ENCODE results near the gene LRRFIP1.

The LRRFIP1 gene

GRCh38 chr2:237701859-237702390, 74.5 kb downstream of the LRRFIP1 start:
- DNase-seq (ENCODE audit: low read depth in 2 of 2), result no peak

DNA sequence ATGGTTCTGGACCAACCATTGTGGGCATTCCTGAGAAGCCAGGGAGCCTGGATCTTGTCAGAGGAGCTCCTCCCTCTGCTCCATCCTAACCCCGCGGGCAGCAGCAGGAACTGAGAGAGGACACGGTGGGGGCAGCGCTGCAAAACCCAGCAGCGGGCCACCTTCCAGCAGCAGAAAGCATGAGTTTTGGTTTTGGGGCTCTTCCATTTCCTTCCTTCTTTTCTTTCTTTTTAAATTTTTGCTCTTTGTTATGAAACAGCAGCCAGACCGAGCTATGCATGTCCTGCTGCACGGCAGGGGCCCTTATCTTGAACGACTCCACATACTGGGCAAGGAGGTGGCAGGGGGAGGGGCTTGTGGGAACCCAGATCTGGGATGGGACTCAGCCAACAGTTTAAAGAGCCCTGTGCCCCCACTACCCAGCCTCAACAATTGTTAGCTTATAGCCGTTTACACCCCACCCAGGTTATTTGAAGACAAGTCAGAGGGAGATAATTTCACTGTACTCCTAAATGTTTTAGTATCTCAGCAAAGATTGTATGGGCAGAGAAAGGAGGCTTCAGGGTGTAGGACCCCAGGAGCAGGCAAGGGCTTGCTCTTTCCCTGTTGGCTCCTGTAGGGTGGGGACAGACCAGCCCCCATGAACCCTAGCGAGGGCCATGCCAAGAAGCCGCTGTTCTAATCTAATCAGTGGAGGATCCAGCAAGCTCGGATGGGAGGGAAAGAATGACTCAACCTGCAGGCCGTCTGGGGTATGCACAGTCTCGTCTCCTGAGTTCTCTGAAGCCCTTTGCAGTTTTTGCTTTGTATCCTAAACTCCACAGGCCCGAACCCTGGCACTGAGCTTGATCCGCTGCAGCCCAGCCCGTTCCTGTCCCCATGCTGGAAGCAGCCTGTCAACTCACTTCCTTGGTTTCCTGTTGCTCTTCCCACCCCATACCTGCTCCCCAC, 75.3 kb downstream of the LRRFIP1 start:
- no peak for DNase-seq (ENCODE audit: low read depth in 2 of 2)

DNA sequence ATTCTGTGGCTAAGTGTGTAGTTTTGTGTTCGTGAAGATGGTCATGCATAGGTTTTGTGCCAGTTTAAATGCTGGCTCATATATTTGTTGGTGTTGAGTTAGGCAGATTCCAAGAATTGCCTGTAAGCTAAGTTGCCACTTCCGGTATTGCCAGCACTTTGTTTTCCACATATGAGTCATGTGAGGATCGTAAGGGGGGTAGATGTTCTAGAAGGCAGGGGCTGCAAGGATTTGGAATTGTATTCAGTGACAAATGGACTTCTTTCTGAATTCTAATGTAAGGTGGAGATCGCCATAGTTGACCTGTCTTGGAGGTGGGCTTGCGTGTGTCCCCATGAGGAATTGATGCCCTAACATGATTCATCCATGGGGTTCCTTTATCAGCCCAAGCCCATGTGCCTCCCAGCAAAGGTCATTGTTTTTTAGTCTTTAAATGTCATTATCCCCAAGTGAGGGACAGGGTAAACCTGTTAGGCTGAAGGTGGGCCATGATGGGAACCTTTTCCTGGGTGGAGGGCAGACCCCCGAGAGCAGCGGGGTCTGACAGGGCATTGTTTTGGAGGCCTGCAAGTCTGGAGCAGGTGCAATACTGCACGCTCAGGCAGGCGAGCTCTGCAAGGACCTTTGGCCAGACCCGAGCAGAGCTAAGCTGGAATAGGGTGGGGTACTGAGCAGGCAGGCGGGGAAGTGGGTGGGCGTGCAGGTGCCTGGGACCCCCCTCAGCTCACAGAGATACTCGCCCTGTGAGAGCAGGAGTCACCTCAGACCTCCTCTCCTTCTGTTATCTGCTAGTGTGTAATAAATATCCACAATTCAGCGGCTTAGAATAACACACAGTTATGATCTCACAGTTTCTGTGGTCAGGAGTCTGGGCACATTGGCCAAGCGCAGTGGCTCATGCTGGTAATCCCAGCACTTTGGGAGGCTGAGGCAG, 77.4 kb downstream of the LRRFIP1 start:
- DNase-seq (ENCODE audit: low read depth in 2 of 2), result no peak

DNA sequence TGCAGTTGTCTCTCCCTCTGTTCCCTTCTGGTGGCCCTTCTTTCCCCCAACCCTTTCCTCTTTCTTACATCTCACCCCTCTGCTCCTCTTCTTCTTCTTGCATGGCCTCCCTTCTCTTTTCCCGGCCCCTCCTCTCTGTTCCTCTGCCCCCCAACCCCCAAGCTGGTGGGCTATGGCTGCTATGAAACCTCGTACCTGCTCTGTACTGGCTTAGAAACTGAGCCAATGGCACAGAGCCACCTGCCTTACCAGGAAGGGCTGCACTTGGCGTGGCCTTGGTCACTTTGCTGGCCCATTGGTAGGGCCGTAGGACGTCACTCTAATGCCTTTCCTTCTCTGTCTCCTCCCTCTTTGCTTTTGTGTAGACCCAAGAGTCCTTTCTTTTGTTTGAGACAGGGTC, 78.9 kb downstream of the LRRFIP1 start:
- DNase-seq (ENCODE audit: low read depth in 2 of 2), result no peak

- no peak for DNase-seq (ENCODE audit: low read depth in 2 of 2)
Observed at GRCh38 chr2:237708065-237708398, 80.6 kb downstream of the LRRFIP1 start.

- DNase-seq (ENCODE audit: low read depth in 2 of 2), result no peak
Observed at GRCh38 chr2:237708491-237708890, 81.1 kb downstream of the LRRFIP1 start.

- DNase-seq (ENCODE audit: low read depth in 2 of 2), result no peak
Observed at GRCh38 chr2:237708961-237709360, 81.6 kb downstream of the LRRFIP1 start.

DNA sequence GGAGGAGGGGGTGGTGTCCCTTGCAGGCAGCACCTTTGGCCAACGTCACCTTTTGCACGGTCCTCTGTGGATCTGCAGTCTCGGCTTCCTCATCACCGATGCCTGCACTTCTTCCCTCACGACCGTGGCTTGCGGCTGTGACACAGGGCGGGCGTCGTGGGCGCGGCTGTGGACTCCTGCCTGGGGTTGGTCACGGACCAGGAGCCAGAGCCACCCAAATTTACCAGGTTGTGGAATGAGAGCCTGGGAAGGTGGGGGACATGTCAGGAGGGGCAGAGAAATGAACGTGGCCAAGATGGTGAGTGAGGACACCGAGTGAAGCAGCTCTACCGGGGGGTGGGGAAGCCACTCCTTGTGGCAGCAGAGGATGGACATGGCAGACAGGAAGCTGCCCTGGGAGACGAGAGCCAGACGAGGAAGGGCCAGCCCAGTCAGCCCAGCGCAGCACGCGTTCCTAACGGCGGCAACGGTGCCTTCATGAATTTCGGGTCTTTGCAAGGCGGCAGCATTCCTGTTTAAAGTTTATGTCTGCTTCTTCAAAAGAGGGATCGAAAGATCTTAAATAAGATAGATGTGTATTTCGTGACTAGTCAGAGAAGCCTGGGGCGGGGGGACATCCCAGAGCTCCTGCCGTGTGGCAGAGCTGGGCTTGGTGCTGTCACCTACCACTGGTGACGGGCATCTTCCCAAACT, 84.2 kb downstream of the LRRFIP1 start:
- no peak for DNase-seq (ENCODE audit: low read depth in 2 of 2)

- DNase-seq (ENCODE audit: low read depth in 2 of 2), result no peak
Observed at GRCh38 chr2:237712477-237713377, 85.3 kb downstream of the LRRFIP1 start.

DNA sequence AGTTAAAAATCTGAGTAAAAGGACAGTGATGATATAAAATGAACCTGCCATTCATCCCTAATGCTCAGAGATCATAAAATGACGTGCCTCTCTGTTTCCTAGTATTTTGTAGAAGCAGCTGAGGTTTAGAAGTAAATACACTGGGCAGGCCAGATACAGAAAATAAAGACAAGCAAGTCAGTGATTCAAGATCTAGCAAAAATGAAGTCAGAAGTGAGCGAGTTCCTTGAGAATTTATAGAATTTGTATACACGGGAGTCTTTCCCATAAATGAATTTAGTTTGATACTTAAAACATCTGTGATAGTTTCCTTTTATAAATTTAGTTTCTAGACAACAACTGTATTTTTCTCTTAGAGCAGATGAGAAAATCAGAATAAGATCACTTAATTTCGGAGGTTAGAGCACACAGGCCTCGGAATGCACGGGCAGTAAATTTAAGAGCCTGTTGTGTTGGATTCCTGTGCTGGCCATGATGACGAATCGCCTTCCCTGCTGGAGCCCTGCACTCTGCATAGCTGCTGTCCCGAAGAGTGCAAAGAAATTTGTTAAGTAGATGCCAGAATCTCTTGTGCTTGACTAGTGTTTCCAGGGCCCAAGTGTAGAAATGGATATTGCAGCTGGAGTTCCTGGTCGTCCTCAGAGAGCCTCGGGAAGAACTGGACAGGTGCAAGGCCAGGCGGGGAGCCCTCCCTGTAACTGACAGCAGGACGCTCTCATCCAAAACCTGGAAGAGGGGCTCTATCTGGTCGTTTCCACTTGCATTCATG, 87.5 kb downstream of the LRRFIP1 start:
- DNase-seq (ENCODE audit: low read depth in 2 of 2), result no peak

DNA sequence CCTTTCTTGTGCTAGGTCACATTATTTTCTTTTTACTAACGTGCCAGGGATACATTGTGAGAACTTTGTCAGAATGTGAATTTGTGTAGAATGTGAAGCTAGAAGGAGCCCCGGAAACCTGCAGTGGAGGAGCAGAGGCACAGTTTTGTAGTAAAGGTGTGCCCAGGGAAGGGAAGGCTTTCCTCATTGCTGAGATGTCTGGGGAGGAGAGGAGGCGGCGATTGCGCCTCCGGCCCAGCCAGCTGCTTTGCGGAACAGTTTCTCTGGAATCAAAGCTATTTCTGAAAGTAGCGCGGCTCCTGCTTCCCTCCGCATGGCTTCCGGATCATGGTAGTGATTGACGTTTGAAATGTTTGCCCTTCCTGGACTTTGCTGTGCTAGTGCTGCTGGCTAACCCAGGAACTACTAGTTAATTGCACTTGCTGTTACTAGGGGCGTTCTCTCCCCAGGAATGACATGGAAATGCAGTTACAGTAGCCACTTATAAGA, 88.1 kb downstream of the LRRFIP1 start:
- DNase-seq (ENCODE audit: low read depth in 2 of 2), result no peak

GRCh38 chr2:237716011-237716410, 88.6 kb downstream of the LRRFIP1 start:
- no peak for DNase-seq (ENCODE audit: low read depth in 2 of 2)

DNA sequence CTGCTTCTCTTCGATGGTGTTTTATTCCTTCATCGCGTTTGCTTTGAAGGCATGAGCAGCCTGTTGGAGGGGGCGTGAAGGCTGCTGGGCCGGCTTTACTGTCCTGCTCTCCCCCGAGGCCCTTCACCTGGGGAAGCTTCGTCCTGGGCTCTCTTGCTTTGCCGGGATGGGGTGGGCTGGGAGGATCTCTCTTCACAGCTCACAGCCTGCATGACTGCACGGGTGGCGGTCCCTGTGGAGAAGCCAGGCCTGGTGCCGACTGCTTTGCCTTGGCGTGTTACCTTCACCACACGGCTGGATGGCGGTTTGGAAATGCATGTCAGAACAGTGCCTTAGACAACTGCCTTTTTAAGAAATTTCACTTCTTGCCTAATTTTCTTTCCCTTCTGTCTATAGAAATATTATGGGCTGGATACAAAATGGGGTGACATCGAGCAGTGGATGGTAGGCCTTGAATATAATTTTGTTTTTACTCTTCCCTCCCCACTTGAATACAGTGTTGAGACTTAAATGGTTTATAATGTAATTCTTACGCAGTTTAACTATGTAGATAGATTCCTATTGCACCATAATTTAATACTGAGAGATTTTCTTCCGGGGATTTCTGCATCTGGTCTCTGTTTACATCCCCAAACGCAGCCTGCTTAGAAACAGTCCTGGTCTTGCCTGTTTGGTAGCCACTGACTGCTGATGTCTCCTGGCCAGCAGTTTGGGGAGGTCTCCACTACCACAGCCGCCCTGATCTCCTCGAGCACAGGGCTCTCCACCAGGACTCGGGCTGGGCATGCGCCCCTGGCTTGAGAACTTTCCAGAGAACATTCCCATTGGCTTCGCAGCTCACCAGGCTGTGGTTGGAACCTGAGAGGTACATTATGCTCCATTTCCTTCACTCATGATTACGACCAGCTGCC, 90.2 kb downstream of the LRRFIP1 start:
- no peak for DNase-seq (ENCODE audit: low read depth in 2 of 2)

GRCh38 chr2:237718277-237718634, 90.9 kb downstream of the LRRFIP1 start:
- DNase-seq (ENCODE audit: low read depth in 2 of 2), result no peak

DNA sequence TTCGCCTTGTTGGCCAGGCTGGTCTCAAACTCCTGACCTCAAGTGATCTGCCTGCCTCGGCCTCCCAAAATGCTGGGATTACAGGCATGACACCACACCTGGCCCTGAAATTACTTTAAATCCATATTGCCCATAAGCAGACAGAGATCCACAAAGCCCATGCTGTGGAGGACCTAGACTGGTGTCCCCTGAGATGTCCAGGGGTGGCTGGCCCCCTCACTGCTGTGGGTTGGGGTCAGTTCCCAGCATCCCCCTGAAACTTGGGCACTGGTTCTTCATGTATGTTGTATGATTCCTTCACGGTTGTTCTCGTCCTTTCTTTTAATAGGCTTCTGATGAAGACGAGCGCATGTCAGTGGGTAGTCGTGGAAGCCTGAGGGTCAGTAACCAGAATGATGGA, 93.1 kb downstream of the LRRFIP1 start:
- no peak for DNase-seq (ENCODE audit: low read depth in 2 of 2)

DNA sequence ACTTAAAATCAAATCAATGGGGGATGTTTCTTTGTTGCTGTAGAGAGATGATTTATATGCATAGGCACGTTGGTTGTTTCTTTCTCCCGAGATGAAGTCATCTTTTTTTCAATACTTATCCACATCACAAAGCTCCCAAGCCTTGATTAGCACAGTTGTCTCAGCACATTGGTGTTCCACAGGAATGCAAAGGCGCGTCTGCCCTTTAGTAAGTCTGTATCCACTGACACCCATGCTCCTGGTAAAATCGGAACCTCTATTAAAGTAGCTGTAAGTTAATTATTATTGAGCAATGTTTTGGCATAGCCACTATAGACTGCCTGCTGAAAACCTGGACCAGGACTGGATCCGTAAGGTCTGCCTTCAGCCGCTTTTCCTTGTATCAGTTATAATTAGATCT, 93.6 kb downstream of the LRRFIP1 start:
- DNase-seq (ENCODE audit: low read depth in 2 of 2), result no peak

DNA sequence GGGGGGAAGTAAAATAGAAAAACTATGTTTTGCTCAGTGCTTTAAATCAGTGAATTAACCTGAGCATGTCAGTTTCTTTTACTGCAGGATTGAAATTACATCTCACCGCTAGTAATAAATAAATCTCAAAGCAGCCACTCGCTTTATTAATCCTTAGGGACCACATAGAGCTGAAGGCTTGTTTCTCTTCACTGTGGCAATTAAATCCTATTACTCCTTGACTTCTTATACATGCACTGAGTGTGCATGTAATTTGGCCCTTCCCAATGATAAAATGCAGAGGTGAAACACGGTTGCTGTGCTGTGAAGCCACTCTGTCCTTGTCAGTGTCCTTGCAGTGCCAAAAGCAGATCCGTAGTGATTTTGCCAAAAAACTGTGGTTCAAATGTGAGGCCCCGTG, 94.1 kb downstream of the LRRFIP1 start:
- DNase-seq (ENCODE audit: low read depth in 2 of 2), result no peak

DNA sequence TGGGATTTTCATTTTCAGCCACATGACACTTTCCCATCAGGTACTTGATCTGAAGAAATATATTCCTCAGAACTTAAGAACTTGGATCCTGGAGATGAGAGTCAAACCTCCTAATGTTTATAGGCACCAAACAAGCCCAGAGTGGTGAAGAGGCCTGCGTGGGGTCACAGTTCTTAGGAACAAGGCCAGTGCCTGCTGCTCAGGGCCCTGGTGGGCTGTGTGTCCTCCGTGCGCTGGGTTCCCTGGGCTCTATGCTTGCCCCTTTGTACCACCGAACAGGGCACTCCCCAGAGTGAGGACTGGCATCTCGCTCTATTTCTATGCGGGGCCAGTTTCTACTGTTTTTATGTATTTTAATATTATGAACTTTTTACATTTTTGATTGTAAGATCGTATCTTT, 95.2 kb downstream of the LRRFIP1 start:
- no peak for DNase-seq (ENCODE audit: low read depth in 2 of 2)

DNA sequence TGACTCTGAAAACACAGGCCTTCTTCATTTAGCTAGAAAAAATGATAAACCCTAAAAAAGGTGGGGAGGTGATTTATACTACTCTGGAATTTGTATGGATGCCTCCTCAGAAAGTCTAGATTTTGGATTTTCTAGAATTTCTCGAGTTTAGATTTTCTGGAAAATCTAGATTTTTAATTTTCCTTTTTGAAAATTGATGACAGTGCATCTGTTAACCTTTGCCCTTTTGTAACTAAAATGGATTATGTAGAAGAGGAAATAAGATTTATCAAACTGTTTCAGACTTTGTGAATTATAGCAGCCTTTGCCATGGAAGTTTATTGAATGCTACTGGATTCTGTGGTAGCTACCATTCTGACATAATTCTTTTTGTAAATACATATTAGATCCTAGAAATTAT, 95.6 kb downstream of the LRRFIP1 start:
- DNase-seq (ENCODE audit: low read depth in 2 of 2), result no peak

Data from stimulated activated CD8-positive, alpha-beta memory T cell treated with anti-CD3 and anti-CD28 coated beads, Interleukin-7, amount 100 ng/mL, for 1 hour (primary cell).